GM19467 (cell line): Measurements from ENCODE around the gene RCBTB1.
"Not testable (repeated sequence)": the region's sequence is repeated elsewhere in the genome, so short reads cannot be mapped to it uniquely, and the experiment has no call there.

Experiments used
- ATAC-seq: cut with Tn5 transposase; IDR thresholded peaks from one replicate; pipeline ENCODE4 v1.9.1; 2021; ENCODE audit warnings: mild to moderate bottlenecking, moderate library complexity; ENCODE audit not compliant: unreplicated experiment

RCBTB1 gene

GRCh38 chr13:49606747-49607648 is 21.6 kb upstream of the RCBTB1 start:
- peak; percentile 81 for ATAC-seq

DNA sequence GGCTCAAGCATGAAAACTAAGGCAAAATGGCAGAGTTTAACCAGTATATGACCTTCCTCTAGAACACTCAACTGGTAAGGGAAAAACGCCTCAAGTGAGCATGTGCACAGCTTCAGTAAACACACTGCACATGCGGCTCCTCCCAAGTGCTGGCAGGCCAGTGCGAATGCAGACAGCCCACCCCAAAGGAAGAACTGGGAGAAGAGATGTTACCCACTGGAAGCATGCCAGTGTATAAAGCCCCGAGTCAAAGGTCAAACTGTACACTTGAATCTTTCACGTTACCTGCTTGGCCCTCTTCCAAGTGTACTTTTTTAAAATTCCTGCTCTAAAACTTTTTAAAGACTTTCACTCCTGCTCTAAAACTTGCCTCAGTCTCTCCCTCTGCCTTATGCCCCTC is 19.2 kb upstream of the RCBTB1 start:
- no peak for ATAC-seq

DNA sequence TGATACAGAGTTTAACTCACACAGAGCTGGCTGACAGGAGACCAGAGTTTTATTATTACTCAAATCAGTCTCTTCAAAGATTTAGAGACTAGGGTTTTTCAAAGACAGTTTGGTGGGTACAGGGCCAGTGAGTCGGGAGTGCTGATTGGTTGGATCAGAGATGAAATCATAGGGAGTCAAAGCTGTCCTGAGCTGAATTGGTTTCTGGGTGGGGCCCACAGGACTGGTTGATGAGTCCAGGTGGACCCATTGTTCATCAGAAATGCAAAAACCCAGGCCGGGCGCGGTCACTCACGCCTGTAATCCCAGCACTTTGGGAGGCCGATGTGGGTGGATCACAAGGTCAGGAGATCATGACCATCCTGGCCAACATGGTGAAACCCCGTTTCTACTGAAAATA is 17.3 kb upstream of the RCBTB1 start:
- ATAC-seq, result not testable (repeated sequence)

DNA sequence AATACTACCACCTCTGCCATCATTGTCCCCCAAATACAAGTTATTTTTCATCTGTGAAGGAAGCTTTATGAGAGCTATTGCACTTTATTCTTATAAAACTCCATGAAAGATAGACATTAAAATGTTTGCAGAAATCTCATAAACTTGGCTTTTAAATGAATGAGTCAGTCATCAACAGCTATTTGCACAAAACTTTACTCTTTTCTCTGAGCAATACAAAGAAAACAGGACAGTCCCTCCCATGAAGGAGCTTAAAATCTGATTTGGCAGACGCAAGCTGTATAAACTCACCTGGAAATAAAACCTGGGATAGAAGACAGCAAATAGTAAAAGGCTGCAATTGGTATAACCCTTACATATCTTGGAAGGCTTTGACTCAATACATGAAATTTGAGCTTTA is 16.6 kb upstream of the RCBTB1 start:
- ATAC-seq, result no peak

DNA sequence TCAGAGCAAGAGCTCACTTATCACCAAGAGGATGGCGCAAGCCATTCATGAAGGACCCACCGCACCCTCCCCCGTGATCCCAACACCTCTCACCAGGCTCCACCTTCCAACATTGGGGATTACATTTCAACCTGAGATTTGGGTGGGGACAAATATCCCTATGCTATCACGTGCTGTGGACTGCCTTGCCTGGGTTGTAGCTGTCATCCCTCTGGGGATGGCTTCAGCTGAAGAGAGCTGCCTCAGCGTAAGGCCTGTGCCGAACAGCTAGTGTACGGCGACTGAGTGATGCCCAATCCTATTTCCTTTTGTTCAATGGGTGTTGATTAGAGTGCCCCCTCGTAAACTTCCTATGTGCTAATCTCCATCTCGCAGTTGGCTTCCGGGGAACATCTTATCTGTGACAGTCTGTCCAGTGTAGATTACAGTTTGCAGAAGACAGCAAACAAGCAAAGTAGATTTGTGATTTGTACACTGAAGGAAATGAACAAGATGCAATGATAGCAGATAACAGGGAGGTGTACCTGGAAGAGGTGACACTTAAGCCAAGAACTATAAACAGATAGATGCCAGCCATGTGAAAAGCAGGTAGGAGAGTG is 11.8 kb upstream of the RCBTB1 start:
- ATAC-seq, result no peak

DNA sequence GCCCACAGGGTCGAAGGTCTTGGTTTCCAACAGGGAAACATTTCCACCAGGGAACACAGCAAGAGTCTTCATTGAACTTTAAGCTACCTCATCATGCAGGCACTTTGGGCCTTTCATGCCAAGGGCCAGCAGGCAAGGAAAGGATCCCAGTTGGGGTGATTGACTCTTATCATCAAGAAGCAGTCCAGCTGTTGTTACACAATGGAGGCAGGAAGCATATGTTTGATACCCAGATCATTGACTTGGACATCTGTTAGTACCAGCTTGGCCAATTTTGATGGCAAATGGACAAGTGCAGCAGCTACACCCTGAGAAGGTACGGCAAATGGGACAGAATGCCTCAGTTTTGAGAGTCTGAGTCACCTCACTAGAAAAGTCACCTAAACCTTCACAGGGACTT is 10.9 kb upstream of the RCBTB1 start:
- ATAC-seq, result no peak

DNA sequence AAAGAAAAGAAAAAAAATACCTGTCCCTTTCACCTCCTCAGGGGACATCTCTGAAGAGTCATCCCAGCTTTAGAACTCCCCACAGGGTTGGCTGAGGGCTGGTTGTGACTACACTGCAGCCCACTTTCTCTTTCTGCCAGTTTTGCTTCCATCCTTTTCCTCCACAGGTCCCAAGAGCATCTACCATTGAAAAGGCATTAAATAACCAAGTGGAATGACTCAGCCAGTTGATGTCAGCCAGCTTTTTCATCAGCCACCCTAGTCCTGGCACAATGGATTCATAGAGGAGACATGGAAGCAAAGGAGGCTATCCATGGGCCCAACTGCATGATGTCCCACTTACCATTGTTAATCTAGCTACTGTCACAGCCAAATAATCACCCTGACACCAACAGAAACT is 9.2 kb upstream of the RCBTB1 start:
- no peak for ATAC-seq

DNA sequence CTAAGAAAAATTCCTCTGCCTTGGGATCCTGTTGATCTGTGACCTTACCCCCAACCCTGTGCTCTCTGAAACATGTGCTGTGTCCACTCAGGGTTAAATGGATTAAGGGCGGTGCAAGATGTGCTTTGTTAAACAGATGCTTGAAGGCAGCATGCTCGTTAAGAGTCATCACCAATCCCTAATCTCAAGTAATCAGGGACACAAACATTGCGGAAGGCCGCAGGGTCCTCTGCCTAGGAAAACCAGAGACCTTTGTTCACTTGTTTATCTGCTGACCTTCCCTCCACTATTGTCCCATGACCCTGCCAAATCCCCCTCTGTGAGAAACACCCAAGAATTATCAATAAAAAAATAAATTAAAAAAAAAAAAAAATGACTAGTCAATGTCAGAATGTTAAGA is 8.5 kb upstream of the RCBTB1 start:
- ATAC-seq, result not testable (repeated sequence)

- ATAC-seq, result not testable (repeated sequence)
Measured at GRCh38 chr13:49590714-49591113, 5.4 kb upstream of the RCBTB1 start.

GRCh38 chr13:49587311-49587847 is 2.0 kb upstream of the RCBTB1 start:
- no peak for ATAC-seq

GRCh38 chr13:49586717-49587116 is 1.4 kb upstream of the RCBTB1 start:
- ATAC-seq, result no peak

DNA sequence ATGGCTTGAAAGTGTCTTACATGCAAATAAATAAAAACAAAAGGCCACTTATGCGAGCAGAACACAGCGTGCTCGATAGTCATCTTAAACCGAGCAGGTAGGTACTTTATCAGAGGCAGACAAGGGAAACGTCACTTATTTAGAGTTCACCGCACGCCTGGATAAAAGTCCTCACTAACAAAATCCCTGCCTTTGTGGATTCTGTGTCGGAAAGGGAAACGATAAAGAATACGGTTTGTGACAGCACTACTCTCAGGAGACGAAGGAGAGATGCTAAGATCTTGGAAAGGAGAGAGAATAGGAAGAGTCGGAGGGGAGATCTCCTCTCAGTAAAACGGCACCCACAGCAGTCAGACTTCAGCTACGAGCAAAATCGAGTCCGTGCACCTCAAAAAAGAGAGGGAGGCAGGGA is 581 bp downstream of the RCBTB1 start:
- peak; percentile 10 for ATAC-seq

DNA sequence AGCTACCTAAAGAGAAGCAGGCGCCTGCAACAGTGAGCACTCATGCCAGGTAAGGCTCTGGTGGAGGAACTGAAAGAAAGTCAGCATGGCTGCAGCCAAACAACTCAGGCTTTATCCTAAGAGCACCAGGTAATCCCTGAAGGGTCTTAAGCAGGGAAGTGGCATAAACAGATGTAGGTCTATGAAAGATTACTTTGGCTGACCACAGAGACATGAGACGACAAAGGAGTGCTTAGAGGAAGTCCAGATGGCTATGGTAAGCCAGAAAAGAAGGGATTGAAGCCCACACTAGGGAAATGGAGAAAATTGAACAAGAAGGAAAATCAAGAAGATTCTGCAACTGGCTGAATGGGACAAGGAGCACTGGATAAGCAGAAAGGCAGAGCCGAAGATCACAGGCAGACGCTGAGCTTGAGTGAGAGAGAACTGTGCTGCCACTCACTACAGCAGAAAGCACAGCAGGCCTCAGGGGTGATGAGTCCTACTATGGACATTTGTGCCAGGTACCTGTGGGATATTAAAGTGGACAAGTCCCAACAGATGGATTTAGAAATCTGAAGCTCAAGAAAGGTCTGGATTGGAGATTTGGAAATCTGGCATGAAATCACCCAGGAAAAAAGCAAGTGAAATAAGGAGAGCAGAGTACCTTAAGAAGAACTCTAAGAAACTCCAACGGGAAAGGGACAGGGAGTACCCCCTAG is 4.2 kb downstream of the RCBTB1 start:
- no peak for ATAC-seq

GRCh38 chr13:49579501-49579900 is 5.9 kb downstream of the RCBTB1 start:
- no peak for ATAC-seq

DNA sequence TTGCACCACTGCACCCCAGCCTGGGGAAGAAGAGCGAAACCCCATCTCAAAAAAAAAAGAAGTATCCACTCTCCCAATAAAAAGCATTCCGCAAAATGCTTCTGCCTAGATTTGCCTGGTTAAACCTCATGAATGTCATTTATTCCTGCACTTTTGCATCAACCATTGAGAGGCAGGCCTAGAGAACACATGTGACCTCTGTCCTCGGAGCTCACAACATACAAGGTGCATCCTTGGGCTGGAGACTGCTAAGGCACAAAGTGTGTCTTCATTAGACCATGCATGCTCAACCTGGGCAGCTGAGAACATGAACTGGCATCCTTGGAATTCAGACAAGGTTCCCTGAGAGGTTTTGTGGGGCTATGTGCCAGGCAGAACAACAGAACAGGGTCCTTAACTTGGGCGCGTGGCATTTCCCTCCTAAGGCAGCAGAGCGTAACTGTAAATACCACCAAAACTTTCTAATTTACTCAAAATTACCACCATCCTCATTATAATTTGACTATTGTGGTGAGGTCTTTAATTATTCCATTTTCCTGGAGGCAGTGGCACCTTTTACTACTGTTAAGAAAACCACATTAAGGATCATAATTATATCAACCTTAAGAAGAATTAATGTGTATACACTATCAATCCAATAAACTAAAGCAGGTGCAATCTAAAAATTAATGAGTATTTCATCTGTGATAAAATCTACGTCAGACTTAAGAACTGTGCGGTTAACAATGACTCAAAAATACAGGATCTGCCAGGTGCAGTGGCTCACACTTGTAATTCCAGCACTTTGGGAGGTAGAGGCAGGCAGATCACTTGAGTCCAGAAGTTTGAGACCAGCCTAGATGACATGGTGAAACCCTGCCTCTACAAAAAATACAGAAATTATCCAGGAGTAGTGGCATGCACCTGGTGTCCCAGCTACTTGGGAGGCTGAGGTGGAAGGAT is 13.8 kb downstream of the RCBTB1 start:
- ATAC-seq, result no peak

GRCh38 chr13:49569993-49570689 is 15.2 kb downstream of the RCBTB1 start:
- ATAC-seq, result no peak

DNA sequence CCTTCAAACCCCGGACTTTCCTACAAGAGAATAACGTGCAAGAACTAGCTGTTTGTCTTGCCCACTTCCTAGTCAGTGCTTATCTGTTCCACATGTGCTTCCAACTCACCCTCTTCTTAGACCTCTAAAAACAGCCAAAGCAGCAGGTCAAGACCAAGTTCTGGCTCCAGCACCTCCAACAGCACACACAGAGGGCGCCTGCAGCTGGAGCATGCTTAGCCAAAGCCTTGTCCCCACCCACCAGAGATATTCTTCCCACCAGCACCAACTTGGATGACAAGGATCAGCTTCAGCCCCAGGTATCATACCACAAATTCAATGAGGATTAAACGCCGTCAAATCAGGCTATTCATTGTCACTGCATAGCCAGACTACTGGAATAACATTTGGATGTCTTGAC is 17.9 kb downstream of the RCBTB1 start:
- ATAC-seq, result no peak

DNA sequence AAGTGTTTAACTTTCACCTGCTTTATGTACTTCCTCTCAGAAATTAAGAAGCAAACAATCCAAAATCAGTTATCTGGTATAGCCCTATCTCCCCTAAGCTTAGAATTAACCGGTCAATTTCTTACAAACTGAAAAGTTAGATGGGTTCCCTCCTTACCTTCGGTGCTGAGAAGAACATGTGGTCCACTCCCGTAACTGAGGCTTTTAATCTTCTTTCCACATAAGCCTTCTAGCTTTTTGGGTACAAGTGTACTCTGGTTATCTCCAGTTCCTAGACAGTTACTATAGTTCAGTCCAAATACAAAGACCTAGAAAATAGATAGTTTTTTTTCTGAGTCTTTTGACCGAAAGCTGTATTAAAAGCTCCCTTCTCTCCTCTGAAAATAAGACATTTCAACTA is 18.9 kb downstream of the RCBTB1 start:
- no peak for ATAC-seq

GRCh38 chr13:49565461-49565860 is 19.9 kb downstream of the RCBTB1 start:
- ATAC-seq, result not testable (repeated sequence)

DNA sequence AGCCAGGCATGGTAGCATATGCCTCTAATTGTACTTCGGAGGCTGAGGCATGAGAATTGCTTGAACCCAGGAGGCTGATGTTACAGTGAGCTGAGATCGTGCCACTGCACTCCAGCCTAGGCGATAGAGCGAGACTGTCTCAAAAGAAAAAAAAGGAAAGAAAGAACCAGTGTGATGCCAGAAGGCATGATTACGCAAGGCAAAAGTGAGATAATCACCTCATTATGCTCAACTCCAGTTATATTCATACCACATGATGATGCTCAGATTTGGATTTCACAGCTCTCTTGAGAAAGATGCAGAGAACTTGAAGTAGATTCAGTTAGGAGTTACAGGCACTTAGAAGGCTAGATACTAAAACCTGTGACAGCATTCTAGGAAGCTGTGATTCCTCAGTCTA is 21.8 kb downstream of the RCBTB1 start:
- no peak for ATAC-seq
